GM12873 (cell line): ENCODE measurements around the gene CCDC12.

ENCODE experiments used
- CTCF ChIP-seq: IDR thresholded peaks from 2 replicates; pipeline ENCODE4 v1.5.1; 2012; ENCODE audit warnings: low read depth, mild to moderate bottlenecking, moderate library complexity, low read length, control low read depth; ENCODE audit not compliant: insufficient read depth; ENCODE audit errors: missing control alignments

The CCDC12 gene

GRCh38 chr3:47016934-47017435 lies 40.4 kb upstream of the CCDC12 start:
- no peak for TF ChIP-seq CTCF

GRCh38 chr3:47016086-47016933 lies 39.8 kb upstream of the CCDC12 start:
- no peak for TF ChIP-seq CTCF

GRCh38 chr3:47015151-47015550 lies 38.6 kb upstream of the CCDC12 start:
- TF ChIP-seq CTCF = no peak

- no peak for TF ChIP-seq CTCF
Observed at GRCh38 chr3:47014036-47014435, 37.5 kb upstream of the CCDC12 start.

GRCh38 chr3:47013231-47013630 lies 36.7 kb upstream of the CCDC12 start:
- TF ChIP-seq CTCF = no peak

- TF ChIP-seq CTCF = no peak
Observed at GRCh38 chr3:47012342-47013230, 36.0 kb upstream of the CCDC12 start.

- no peak for TF ChIP-seq CTCF
Observed at GRCh38 chr3:47011371-47011770, 34.8 kb upstream of the CCDC12 start.
